H1 (cell line): Measurements from ENCODE around the gene STARD8. TPM values are rescaled to one million over a fixed set of nuclear protein-coding genes. Genes with fewer than 3 reads are reported as not detected.
A peak's percentile ranks its signal among the peaks of the same experiment; 100 is the strongest.

Experiments
- E2F6 ChIP-seq: IDR thresholded peaks from 2 replicates; pipeline ENCODE4 v1.6.1; 2012; ENCODE audit warnings: inconsistent platforms
- KDM4A ChIP-seq: IDR thresholded peaks from one replicate; pipeline ENCODE4 v1.7.1; 2012; ENCODE audit warnings: low read depth, mild to moderate bottlenecking, moderate library complexity, low read length, inconsistent platforms; ENCODE audit not compliant: severe bottlenecking
- MAFK ChIP-seq: IDR thresholded peaks from 2 replicates; pipeline ENCODE4 v1.6.1; 2012; ENCODE audit warnings: low read depth, mild to moderate bottlenecking, improper control_type of control experiment, low read length
- SIN3A ChIP-seq, 2 experiments: IDR thresholded peaks in 1 of 2; conservative IDR thresholded peaks in 1 of 2; 2 replicates each; pipeline ENCODE4 v1.6.1; 2011 to 2012; ENCODE audit warnings: low read length in 2 of 2, improper control_type of control experiment in 1 of 2, low read depth in 1 of 2, mild to moderate bottlenecking in 1 of 2
- SP2 ChIP-seq: IDR thresholded peaks from 2 replicates; pipeline ENCODE4 v1.6.1; 2012; ENCODE audit warnings: mild to moderate bottlenecking, low read length, inconsistent platforms
- polyA plus RNA-seq, 7 experiments: library from polyadenylated mRNA; depleted of rRNA in 3 of 7; stranded (reverse) in 5 of 7; unstranded in 2 of 7; fragments of >200 nt in 5 of 7; fragments of 200-250 nt in 2 of 7; gene quantifications; 1 replicate in 5 of 7; 2 replicates in 1 of 7; 4 replicates in 1 of 7; pipeline versions ENCODE4 v1.2.1 to v1.2.3, GENCODE V29; 2011 to 2013; ENCODE audit warnings: missing spikeins in 2 of 7, mixed read lengths in 2 of 7
- total RNA-seq: library from RNA; stranded (reverse); fragmentation: NEBNext Ultra II Directional; extraction: Animal tissue kit (Norgen Biotek cat#: 25700); gene quantifications from 2 replicates; pipeline ENCODE4 v1.2.1, GENCODE V29; 2021

STARD8 gene
- total and polyA plus RNA-seq, 2 of the 8 experiments (the other 6 are each of a cell fraction or from before 2014, with no cell fraction given): 1.8 to 3.8 TPM

GRCh38 chrX:68647156-68647957 lies at the start of gene STARD8 (continued):
- TF ChIP-seq MAFK (no peak), SP2 (no peak), SIN3A (conservative IDR thresholded peaks at IDR 0.05 in 1 of 2, IDR thresholded peaks at IDR 0.05 in 1 of 2; ENCODE audit: low read depth in 1 of 2, low read length in 2 of 2) (no peak), KDM4A (peak; percentile 31), E2F6 (peak; percentile 46; the same call in 1 of the 2 replicates)
- TF ChIP-seq, all 59 proteins: peak for 5
